AG10803 (cell line): ENCODE results near the gene ITIH2.
A peak's percentile ranks its signal among the peaks of the same experiment; 100 is the strongest.
"Not testable (repeated sequence)": the region's sequence is repeated elsewhere in the genome, so short reads cannot be mapped to it uniquely, and the experiment has no call there.

Source experiments
- DNase-seq: peaks from one replicate; pipeline ENCODE4 v3.0.0; 2010; ENCODE audit warnings: low read depth
- H3K4me3 ChIP-seq: 2 replicates; pipeline ENCODE4 v1.5.1; 2011; ENCODE audit warnings: mild to moderate bottlenecking, low read length, control low read depth
- TF ChIP-seq, protein P1 (sequence below): conservative IDR thresholded peaks from 2 replicates; pipeline ENCODE4 v1.5.1; 2011; ENCODE audit warnings: mild to moderate bottlenecking, low read length, control low read depth, inconsistent platforms

ITIH2 gene

DNA sequence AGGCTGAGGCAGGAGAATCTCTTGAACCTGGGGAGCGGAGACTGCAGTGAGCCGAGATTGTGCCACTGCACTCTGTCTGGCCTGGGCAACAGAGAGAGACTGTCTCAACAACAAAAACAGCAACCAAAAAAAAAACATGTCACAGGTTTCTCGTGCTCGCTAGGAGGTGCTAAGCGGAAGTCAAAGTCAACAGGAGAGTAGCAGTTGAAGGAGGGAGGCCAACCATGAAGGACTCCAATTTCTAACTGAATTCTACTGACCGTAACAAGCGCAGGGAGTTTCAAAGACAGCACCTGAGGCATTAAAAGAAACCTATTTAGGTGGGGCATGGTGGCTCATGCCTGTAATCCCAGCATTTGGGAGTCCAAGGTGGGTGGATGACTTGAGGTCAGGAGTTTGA is 65.3 kb downstream of the ITIH2 start:
- no peak for DNase-seq
- TF ChIP-seq, protein P1, sequence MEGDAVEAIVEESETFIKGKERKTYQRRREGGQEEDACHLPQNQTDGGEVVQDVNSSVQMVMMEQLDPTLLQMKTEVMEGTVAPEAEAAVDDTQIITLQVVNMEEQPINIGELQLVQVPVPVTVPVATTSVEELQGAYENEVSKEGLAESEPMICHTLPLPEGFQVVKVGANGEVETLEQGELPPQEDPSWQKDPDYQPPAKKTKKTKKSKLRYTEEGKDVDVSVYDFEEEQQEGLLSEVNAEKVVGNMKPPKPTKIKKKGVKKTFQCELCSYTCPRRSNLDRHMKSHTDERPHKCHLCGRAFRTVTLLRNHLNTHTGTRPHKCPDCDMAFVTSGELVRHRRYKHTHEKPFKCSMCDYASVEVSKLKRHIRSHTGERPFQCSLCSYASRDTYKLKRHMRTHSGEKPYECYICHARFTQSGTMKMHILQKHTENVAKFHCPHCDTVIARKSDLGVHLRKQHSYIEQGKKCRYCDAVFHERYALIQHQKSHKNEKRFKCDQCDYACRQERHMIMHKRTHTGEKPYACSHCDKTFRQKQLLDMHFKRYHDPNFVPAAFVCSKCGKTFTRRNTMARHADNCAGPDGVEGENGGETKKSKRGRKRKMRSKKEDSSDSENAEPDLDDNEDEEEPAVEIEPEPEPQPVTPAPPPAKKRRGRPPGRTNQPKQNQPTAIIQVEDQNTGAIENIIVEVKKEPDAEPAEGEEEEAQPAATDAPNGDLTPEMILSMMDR = no peak
- H3K4me3 ChIP-seq = no peak overlapping the region

DNA sequence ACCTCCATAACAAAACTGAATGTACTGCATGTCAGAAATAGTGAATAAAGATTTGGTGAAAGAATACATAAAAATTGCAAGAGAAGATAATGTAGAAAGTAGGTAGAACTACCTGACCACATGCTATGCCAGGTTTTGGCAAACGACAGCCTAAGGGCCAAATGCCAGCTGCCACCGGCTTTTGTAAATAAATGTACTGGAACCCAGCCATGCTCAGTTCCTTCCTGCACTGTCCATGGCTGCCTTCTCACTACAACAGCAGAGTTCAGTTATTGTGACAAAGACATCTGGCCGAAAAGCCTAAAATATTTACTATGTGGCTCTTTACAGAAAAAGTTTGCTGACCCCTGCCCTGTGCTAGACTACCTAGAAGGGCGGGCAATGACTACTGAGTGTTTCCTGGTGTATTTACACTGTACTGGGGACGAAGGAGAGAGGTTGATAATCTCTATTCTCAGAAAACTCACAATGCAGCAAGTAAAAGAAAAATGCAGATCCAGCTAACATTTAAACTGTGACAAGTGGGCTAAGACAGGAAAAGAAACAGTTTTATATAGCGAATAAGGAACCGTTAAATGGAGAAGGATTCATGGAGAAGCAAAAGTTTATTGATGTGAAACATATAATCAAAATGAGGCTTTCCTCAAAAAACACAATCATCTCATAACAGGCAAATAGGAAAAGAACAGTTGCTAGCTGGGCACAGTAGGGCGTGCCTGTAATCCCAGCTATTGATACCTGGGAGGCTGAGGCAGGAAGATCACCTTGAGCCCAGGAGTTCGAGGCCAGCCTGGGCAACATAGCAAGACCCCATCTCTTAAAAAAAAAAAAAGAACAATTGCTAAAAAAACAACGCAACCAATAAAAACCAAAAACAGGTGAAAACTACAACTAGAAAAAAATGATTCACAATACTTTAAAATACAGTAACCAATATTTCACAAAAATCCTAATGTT is 71.0 kb downstream of the ITIH2 start:
- DNase-seq = no peak

DNA sequence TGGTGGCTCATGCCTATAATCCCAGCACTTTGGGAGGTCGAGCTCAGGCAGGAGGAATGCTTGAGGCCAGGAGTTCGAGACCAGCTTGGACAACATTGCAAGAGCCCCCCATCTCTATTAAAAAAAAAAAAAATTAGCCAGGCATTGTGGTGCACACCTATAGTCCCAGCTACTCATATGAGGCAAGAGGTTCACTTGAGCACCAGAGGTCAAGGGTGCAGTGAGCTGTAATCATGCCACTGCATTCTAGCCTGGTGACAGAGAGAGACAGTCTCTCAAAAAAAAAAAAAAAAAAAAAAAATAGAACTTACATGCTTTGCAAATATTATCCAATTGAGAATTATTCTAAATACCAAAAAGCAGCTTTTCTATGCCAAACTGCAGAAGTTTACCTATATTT is 73.7 kb downstream of the ITIH2 start:
- no peak for DNase-seq
- TF ChIP-seq, protein P1 = no peak
- no peak overlapping the region for H3K4me3 ChIP-seq

More for the DNA sequence above, 71.0 kb downstream of the ITIH2 start:
- TF ChIP-seq, protein P1 = no peak
- no peak overlapping the region for H3K4me3 ChIP-seq

DNA sequence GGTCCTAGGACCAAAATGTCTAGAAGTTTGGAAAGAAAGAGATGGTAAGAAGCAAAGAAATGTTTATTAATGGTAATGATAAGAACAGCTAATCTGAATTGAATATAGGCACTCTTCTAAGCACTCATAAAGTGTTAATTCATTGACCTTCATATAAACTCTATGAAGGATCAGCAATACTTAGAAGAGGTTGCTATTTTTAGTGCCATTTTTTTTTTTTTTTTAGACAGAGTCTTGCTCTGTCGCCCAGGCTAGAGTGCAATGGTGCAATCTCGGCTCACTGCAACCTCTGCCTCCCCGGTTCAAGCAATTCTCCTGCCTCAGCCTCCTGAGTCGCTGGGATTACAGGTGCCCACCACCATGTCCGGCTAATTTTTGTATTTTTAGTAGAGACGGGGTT is 79.1 kb downstream of the ITIH2 start:
- not testable (repeated sequence) for DNase-seq, H3K4me3 ChIP-seq

DNA sequence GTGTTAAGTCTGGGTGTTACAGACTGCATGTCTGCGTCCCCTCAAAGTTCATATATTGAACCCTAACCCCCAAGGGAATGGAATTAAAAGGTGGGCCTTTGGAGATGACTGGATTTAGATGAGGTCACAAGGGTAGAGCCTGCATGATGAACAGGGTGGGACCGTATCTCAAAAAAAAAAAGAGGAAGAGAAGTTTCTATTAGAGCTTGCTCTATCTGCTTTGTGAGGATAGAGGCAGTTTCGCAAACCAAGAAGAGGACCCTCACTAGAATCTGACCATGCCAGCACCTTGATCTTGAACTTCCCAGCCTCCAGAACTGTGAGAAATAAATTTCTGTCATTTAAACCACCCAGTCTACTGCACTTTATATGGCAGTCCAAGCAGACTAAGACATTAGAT is 83.3 kb downstream of the ITIH2 start:
- TF ChIP-seq, protein P1 = no peak
- DNase-seq = no peak
- H3K4me3 ChIP-seq = peak overlapping the region; percentile 99

DNA sequence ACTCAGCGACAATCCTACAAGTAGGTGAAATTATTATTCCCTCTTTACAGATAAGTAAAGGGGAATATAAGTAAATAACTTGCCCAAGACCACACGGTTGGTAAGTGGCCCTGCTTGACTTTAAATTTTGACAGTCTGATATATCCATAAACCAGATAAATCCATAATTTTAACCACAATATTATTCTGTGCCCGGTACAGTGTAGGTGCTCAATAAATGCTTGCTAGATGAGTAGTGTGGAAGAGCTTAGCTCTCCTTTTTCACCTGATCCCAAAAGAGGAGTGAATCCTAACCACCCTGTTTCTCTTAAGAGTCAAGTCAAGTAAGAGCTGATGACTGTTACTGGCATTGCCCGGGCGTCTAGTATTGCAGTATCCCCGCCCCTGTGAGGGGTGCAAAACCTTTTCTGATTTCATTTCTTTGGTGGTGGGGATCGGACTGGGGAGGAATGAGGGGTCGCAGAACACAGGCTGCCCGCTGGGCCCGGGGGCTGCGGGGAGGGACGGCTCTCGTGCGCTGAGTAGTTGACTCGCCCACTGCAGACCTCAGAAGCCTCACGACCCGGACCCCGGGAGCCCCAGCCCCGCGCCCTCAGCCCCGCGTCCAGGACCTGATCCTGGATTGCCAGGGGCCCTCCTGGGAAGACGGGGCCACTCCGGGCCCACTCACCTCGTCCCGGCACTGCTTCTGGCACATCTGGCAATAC is 84.2 kb downstream of the ITIH2 start:
- TF ChIP-seq, protein P1 = no peak
- peak; percentile 17 for DNase-seq
- H3K4me3 ChIP-seq = peak overlapping the region; percentile 99

DNA sequence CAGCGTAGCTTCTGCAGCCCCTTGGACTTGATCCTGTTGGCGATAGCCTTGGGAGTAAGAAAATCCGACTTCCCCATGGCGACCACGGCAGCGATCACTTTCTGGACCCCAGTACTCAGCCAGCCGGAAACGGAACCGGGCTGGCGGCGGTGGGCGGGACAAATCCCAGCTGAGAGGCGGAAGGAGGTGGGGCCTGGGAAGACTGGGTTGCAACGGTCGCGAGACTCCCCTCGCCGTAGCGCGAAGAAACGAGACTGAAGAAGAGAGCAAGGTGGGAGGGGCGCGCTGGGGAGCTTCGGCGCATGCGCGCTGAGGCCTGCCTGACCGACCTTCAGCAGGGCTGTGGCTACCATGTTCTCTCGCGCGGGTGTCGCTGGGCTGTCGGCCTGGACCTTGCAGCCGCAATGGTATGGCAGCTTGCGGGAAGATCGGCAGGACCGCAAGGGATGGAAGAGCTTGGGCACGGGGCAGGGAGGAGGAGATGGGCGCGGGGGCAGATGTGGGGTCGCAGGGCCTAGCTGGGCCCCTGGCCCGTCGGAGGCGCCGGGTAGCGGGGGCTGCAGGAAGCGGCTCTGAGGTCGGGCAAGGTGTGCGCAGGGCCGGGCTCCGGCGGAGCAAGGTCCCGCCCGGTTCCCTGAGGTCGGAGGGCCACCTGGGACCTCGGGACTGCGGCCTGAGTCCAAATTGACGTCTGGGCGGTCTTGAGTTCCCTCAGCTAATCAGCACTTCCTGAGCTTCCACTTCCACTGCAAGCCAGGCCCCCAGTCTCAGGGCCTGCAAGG is 84.9 kb downstream of the ITIH2 start, which contains the start of the genes ATP5F1C and KIN:
ATP5F1C (plus strand) TSS at position 321 of the 782 bp plus-strand sequence; CDS start at position 352, 31 bp downstream.
KIN (minus strand) TSS at position 137 of the 782 bp plus-strand sequence; CDS start at position 77, 60 bp downstream.
- peak; percentile 95 for DNase-seq
- TF ChIP-seq, protein P1 = no peak
- H3K4me3 ChIP-seq = peak within 1 kb of the TSS; percentile 99
